Heart left ventricle (tissue), 16 donors: ENCODE results near the gene LINGO3. TPM values are rescaled to one million over a fixed set of nuclear protein-coding genes. Genes with fewer than 3 reads are reported as not detected.

Experiments used
- ATAC-seq, 4 donors: fragments of 200-7000 bp; cut with Tn5 transposase; one replicate each; pipeline ENCODE4 v1.9.1; 2020 to 2022; ENCODE audit warnings: moderate library complexity in 4 of 4, mild to moderate bottlenecking in 3 of 4, moderate number of reproducible peaks in 1 of 4
- DNase-seq, 5 donors: peaks; one replicate each; pipeline ENCODE4 v3.0.0-alpha.2; 2020
- H3K27ac ChIP-seq, 12 donors: fragments of 200-600 bp; sonication (generic) in 4 of 12; one replicate each; pipeline versions ENCODE4 v1.5.0 to v1.8.0; 2016 to 2022; ENCODE audit warnings: mild to moderate bottlenecking in 2 of 12
- H3K27me3 ChIP-seq, 9 donors: fragments of 200-600 bp; sonication (generic) in 2 of 9; one replicate each; pipeline versions ENCODE4 v1.5.1 to v1.8.0; 2016 to 2022; ENCODE audit warnings: mild to moderate bottlenecking in 3 of 9
- H3K36me3 ChIP-seq, 9 donors: fragments of 200-600 bp; sonication (generic) in 2 of 9; one replicate each; pipeline versions ENCODE4 v1.5.0 to v1.8.0; 2018 to 2022; ENCODE audit warnings: mild to moderate bottlenecking in 2 of 9
- H3K4me1 ChIP-seq, 12 donors: fragments of 200-600 bp; sonication (generic) in 4 of 12; one replicate each; pipeline versions ENCODE4 v1.5.0 to v1.8.0; 2016 to 2022; ENCODE audit warnings: mild to moderate bottlenecking in 3 of 12
- H3K4me3 ChIP-seq, 12 donors: fragments of 200-600 bp; sonication (generic) in 4 of 12; one replicate each; pipeline versions ENCODE4 v1.5.0 to v1.8.0; 2017 to 2022; ENCODE audit warnings: mild to moderate bottlenecking in 9 of 12, moderate library complexity in 4 of 12
- H3K9me3 ChIP-seq, 12 donors: fragments of 200-600 bp; sonication (generic) in 4 of 12; one replicate each; pipeline versions ENCODE4 v1.5.0 to v1.8.0; 2016 to 2022; ENCODE audit warnings: mild to moderate bottlenecking in 1 of 12
- POLR2A ChIP-seq, 2 donors: fragments of 450-650 bp; IDR thresholded peaks; one replicate each; pipeline ENCODE4 v1.6.1; 2017; ENCODE audit warnings: antibody characterized with exemption in 2 of 2, mild to moderate bottlenecking in 2 of 2, moderate library complexity in 2 of 2
- WGBS, 4 donors: extraction: QIAGEN DNeasy Blood & Tissue Kit in 2 of 4; methylation state at CpG; one replicate each; pipeline versions ENCODE4 v1.1.5 to v1.1.7; 2013 to 2018; 5-methylcytosine and 5-hydroxymethylcytosine counted together
- intact Hi-C, 10 donors: fragments of 100-400 bp; cut with DNase I; formaldehyde crosslinking; loops; one replicate each; pipeline versions ENCODE4 v1.11.1 to v1.14.2; 2022
- polyA plus RNA-seq, 2 donors: library from polyadenylated mRNA; stranded (reverse); fragments of 200-250 nt; gene quantifications; one replicate each; pipeline ENCODE4 v1.2.3, GENCODE V29; 2013
- total RNA-seq, 9 donors: library from RNA; depleted of rRNA in 2 of 9; stranded (reverse); fragments of >200 nt in 2 of 9; fragmentation: NEBNext Ultra II Directional in 3 of 9; extraction: Animal tissue kit (Norgen Biotek cat#: 25700) in 3 of 9; gene quantifications; one replicate each; pipeline versions ENCODE4 v1.1.0 to v1.2.4, GENCODE V29; 2016 to 2023
- TF ChIP-seq, protein P1 (sequence below), 12 donors: fragments of 200-600 bp; sonication (generic) in 4 of 12; IDR thresholded peaks; one replicate each; pipeline versions ENCODE4 v1.5.0 to v1.8.0; 2018 to 2022; ENCODE audit warnings: antibody characterized with exemption in 12 of 12, mild to moderate bottlenecking in 5 of 12
- donor health status: ischemic (EF 13 %, LVEDD 7.1; RV severe dilation, severe dysfunction).
- donor health status: healthy with polysubstance abuse.
- donor health status: DM: no; HTN: yes; CAD: no.
- donor health status: DM: no; HTN: no; CAD: no.
- donor health status: ischemic (EF 25% LVEDD 6.9; RV normal size, moderate dysfunction).
- donor health status: ischemic (EF 25% LVEDD 5.7; RV mildly dilated, moderate dysfunction).
- donor health status: healthy.
- donor health status: DM: yes; HTN: yes; CAD: no.
- donor health status: ischemic (EF 35%, LVEDD 5.7; RV mildly dilated, moderate dysfunction).
- donor health status: nonischemic (EF 11% LVEDD 7.7; RV severe dilation, severe dysfunction).
- donor health status: DM: yes; HTN: yes; CAD: no.
- donor health status: PGD.
- donor health status: ischemic (EF 29% LVEDD 5.4; RV normal size, mild dysfunction).
- donor health status: nonischemic (EF 23%, LVEDD 6.1; RV moderate dilation, normal function).

Gene LINGO3
- total and polyA plus RNA-seq, 11 donors: 0.50 TPM; not detected in 10

GRCh38 chr19:2321565-2322283 lies 13.8 kb upstream of the LINGO3 start:
- TF ChIP-seq, protein P1, sequence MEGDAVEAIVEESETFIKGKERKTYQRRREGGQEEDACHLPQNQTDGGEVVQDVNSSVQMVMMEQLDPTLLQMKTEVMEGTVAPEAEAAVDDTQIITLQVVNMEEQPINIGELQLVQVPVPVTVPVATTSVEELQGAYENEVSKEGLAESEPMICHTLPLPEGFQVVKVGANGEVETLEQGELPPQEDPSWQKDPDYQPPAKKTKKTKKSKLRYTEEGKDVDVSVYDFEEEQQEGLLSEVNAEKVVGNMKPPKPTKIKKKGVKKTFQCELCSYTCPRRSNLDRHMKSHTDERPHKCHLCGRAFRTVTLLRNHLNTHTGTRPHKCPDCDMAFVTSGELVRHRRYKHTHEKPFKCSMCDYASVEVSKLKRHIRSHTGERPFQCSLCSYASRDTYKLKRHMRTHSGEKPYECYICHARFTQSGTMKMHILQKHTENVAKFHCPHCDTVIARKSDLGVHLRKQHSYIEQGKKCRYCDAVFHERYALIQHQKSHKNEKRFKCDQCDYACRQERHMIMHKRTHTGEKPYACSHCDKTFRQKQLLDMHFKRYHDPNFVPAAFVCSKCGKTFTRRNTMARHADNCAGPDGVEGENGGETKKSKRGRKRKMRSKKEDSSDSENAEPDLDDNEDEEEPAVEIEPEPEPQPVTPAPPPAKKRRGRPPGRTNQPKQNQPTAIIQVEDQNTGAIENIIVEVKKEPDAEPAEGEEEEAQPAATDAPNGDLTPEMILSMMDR (IDR thresholded peaks at IDR 0.05): no peak
- no peak for TF ChIP-seq POLR2A (IDR thresholded peaks at IDR 0.05)

GRCh38 chr19:2320939-2321338 lies 13.0 kb upstream of the LINGO3 start:
- ATAC-seq (no peak), DNase-seq (no peak)
- H3K4me3 ChIP-seq: no peak overlapping the region
- peaks cover 0 to 47% (median 14%) of the 10 kb centered on the region in 9 donors for H3K36me3 ChIP-seq
- TF ChIP-seq POLR2A (IDR thresholded peaks at IDR 0.05): no peak
- TF ChIP-seq, protein P1 (IDR thresholded peaks at IDR 0.05): no peak
- H3K27ac ChIP-seq: no peak overlapping the region
- H3K27me3 ChIP-seq: no peaks in the 10 kb centered on the region
- WGBS, 4 donors: 84 to 94% (median 91%) methylated on average over 7 to 12 of the region's 12 CpGs
- H3K9me3 ChIP-seq: no peaks in the 10 kb centered on the region
- H3K4me1 ChIP-seq: peaks cover 0 to 13% (median 7%) of the 10 kb centered on the region in 12 donors
- intact Hi-C loops: loop anchor here in 1 of 10 donors (2.0 kb wide), 1 partner anchor 64 kb away; no protein-coding TSS in a partner anchor

More at GRCh38 chr19:2321565-2322283, 13.8 kb upstream of the LINGO3 start:
- Histone ChIP-seq H3K4me3 (no peak overlapping the region), H3K36me3 (peaks cover 0 to 48% (median 14%) of the 10 kb centered on the region in 9 donors), H3K9me3 (no peaks in the 10 kb centered on the region), H3K4me1 (peaks cover 0 to 13% (median 7%) of the 10 kb centered on the region in 12 donors), H3K27me3 (no peaks in the 10 kb centered on the region), H3K27ac (no peak overlapping the region)
- ATAC-seq (no peak), DNase-seq (no peak)
- 87 to 93% (median 89%) methylated on average over 16 to 39 of the region's 39 CpGs for whole genome bisulfite sequencing, 4 donors
- intact Hi-C loops: loop anchor here in 1 of 10 donors (2.0 kb wide), 1 partner anchor 63 kb away; no protein-coding TSS in a partner anchor

DNA sequence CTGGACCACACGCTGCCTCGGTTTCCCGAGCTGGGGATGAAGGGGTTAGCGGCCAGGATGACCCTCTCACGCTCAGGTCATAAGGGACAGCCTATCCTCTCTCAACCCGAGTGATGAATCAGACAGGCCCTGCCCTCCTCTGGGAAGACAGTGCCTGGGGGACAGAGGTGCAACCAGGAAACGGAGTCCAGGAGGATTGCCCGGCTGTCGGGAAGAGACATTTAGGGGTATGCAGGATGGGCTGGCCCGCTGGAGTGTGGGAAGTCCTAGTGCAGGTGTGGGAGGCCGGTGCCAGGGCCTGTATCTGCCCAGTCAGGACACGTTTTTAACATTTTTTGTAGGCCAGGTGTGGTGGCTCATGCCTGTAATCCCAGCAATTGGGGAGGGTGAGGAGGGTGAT lies 12.1 kb upstream of the LINGO3 start:
- TF ChIP-seq POLR2A (IDR thresholded peaks at IDR 0.05): no peak
- TF ChIP-seq, protein P1 (IDR thresholded peaks at IDR 0.05): no peak
- H3K4me3 ChIP-seq: no peak overlapping the region
- 79 to 83% (median 79%) methylated on average over 11 to 12 of the region's 12 CpGs for WGBS, 4 donors
- peaks cover 0 to 40% (median 14%) of the 10 kb centered on the region in 9 donors for H3K36me3 ChIP-seq
- H3K27me3 ChIP-seq: no peaks in the 10 kb centered on the region
- no peak overlapping the region for H3K27ac ChIP-seq
- ATAC-seq: no peak
- no peak for DNase-seq
- H3K9me3 ChIP-seq: peaks cover 0 to 7% (median 0%) of the 10 kb centered on the region in 12 donors
- peaks cover 0 to 14% (median 7%) of the 10 kb centered on the region in 12 donors for H3K4me1 ChIP-seq
- intact Hi-C loops: loop anchor here in 1 of 10 donors (2.0 kb wide), 1 partner anchor 65 kb away; no protein-coding TSS in a partner anchor

DNA sequence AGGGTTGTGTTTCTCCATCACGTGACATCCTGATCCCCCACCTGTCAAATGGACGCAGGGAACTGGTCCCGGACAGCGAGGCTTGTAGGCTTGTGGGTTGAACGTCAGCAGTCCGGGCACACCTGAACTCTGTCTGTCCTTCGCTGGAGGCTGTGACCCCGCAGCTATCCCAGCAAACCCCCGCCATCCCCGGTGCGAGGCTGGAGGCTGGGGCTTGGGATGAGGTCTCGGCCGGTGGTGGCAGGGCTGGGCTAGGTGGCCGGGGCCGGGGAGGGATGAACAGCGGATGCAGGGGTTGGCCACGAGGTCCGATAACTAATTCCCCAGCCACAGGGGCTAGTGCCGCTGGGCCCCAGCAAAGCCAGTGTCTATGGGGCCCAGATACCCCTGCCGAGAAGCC lies 11.6 kb upstream of the LINGO3 start:
- Histone ChIP-seq H3K27me3 (no peaks in the 10 kb centered on the region), H3K4me3 (no peak overlapping the region), H3K9me3 (peaks cover 0 to 11% (median 2%) of the 10 kb centered on the region in 12 donors), H3K36me3 (peaks cover 0 to 35% (median 14%) of the 10 kb centered on the region in 9 donors), H3K4me1 (peaks cover 0 to 14% (median 7%) of the 10 kb centered on the region in 12 donors), H3K27ac (no peak overlapping the region)
- WGBS, 4 donors: 91 to 97% (median 94%) methylated on average over 14 to 20 of the region's 20 CpGs
- ATAC-seq: no peak
- intact Hi-C loops: loop anchor here in 8 of 10 donors (5.0 to 10.0 kb wide), 7 partner anchors 42 to 395 kb away; partner anchors contain the start of genes PLEKHJ1 (in 4 of the 8), SF3A2 (in 4 of the 8) and AP3D1 (in 1 of the 8)
- DNase-seq: no peak
- no peak for TF ChIP-seq POLR2A (IDR thresholded peaks at IDR 0.05)
- TF ChIP-seq, protein P1 (IDR thresholded peaks at IDR 0.05): no peak
